Neuron (in vitro differentiated cells): Measurements from ENCODE around the gene CD80.

Source experiments
- H2AFZ ChIP-seq: one replicate; pipeline ENCODE4 v1.6.1; 2013; ENCODE audit warnings: low read depth, mild to moderate bottlenecking, inconsistent platforms, low read length, moderate library complexity
- H3K27me3 ChIP-seq: one replicate; pipeline ENCODE4 v1.6.1; 2013; ENCODE audit warnings: low read length; ENCODE audit not compliant: insufficient read depth
- H3K36me3 ChIP-seq: one replicate; pipeline ENCODE4 v1.6.1; 2013; ENCODE audit warnings: low read length; ENCODE audit not compliant: insufficient read depth
- H3K4me1 ChIP-seq: one replicate; pipeline ENCODE4 v1.6.1; 2013; ENCODE audit warnings: low read length; ENCODE audit not compliant: insufficient read depth
- H3K4me3 ChIP-seq: 2 replicates; pipeline ENCODE4 v1.5.1; 2013; ENCODE audit warnings: mild to moderate bottlenecking, low read length, moderate library complexity
- H3K9me3 ChIP-seq: one replicate; pipeline ENCODE4 v1.6.1; 2013; ENCODE audit warnings: low read length

The CD80 gene

GRCh38 chr3:119492810-119493209, 66.6 kb downstream of the CD80 start:
- Histone ChIP-seq H2AFZ (no peak overlapping the region), H3K9me3 (no peaks in the 10 kb centered on the region), H3K27me3 (no peaks in the 10 kb centered on the region), H3K4me1 (peaks cover 7% of the 10 kb centered on the region), H3K36me3 (peaks cover 13% of the 10 kb centered on the region), H3K4me3 (no peak overlapping the region)

- Histone ChIP-seq H3K27me3 (no peaks in the 10 kb centered on the region), H2AFZ (no peak overlapping the region), H3K4me1 (no peaks in the 10 kb centered on the region), H3K4me3 (no peak overlapping the region), H3K36me3 (peaks cover 13% of the 10 kb centered on the region), H3K9me3 (no peaks in the 10 kb centered on the region)
Measured at GRCh38 chr3:119492128-119492527, 67.3 kb downstream of the CD80 start.

DNA sequence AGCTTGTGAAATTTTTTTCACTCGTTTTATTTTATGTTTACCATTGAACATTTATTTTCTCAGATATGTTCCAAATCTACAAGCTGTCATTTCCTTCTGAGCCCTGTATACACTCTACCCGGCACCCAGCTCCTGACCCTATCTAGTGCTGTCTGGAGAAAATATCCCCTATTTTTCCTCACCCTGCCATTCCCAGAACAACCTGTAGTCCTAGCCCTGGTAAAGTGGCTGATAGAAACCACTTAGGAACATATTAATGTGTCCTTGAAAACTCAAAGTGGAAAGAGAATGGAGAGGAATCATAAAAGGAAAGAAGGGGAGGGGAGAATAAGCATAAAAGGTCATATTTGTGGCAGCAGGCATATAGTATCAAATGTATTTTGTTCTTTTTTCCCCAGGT, 69.3 kb downstream of the CD80 start:
- Histone ChIP-seq H3K27me3 (no peaks in the 10 kb centered on the region), H2AFZ (no peak overlapping the region), H3K4me3 (no peak overlapping the region), H3K4me1 (no peaks in the 10 kb centered on the region), H3K36me3 (peaks cover 32% of the 10 kb centered on the region), H3K9me3 (no peaks in the 10 kb centered on the region)

DNA sequence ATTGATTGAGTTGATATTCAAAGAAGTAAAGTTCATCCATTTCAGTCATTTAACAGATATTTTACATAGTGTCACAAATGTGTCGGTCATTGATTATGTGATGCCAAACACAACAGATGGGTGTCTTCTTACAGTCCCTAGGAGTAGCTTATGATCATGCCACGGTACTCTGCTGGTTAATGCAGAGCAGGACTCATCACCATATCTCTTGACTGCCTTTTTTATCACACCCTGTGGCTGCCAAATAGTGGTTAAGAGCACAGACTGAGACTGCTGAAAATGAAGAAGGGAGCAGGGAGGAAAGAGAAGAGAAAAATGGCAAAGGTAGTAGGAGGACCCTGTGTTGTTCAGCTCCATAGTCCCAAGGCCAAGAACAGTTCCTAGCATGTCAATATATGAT, 73.9 kb downstream of the CD80 start:
- Histone ChIP-seq H3K36me3 (peaks cover 26% of the 10 kb centered on the region), H3K27me3 (no peaks in the 10 kb centered on the region), H3K4me3 (no peak overlapping the region)

GRCh38 chr3:119483101-119483500, 76.3 kb downstream of the CD80 start:
- H3K36me3 ChIP-seq, result peaks cover 38% of the 10 kb centered on the region
- H3K27me3 ChIP-seq, result no peaks in the 10 kb centered on the region
- no peaks in the 10 kb centered on the region for H3K4me1 ChIP-seq
- no peak overlapping the region for H2AFZ ChIP-seq
- no peaks in the 10 kb centered on the region for H3K9me3 ChIP-seq
- no peak overlapping the region for H3K4me3 ChIP-seq

More for the DNA sequence above, 73.9 kb downstream of the CD80 start:
- no peak overlapping the region for H2AFZ ChIP-seq
- H3K9me3 ChIP-seq, result no peaks in the 10 kb centered on the region
- no peaks in the 10 kb centered on the region for H3K4me1 ChIP-seq

DNA sequence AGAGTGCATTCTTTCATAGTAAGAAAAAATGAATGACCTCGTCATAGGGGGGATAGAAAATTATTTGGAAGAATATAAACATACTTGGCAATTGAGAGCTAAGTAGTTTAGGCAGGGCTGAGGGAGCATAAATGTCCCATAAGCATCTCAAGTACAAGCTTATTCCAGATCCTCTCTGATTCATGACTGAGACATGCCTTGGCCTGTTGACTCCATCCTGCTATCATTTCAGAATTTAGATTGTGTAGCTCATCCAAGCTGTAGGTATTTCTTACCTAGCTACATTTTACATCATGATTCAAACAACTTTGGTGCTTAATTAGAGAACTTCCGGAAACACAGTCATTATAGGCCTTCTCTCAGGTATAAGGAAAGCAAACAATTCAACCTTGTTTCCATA, 78.3 kb downstream of the CD80 start:
- Histone ChIP-seq H3K36me3 (peaks cover 26% of the 10 kb centered on the region), H3K27me3 (no peaks in the 10 kb centered on the region), H3K9me3 (no peaks in the 10 kb centered on the region), H3K4me3 (no peak overlapping the region), H3K4me1 (no peaks in the 10 kb centered on the region), H2AFZ (no peak overlapping the region)
